ENCODE results near the gene SLC25A42.

Gene SLC25A42

DNA sequence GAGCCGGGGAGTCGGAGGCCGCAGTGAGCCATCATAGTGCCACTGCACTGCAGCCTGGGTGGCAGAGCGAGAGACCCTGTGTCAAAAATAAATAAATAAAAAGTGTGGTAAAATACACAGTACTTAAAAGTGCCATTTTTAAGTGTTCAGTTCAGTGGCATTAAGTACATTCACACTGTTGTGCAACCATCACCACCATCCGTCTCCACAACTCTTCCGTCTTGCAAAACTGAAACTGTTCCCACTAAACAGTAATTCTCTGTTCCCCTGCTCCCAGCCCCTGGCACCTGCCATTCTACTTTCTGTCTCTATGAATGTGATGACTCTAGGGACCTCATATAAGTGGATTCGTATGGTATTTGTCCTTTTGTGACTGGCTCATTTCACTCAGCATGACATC, 13.3 kb downstream of the SLC25A42 start:
- no peaks in the 10 kb centered on the region for H3K9me3 ChIP-seq (ENCODE audit: severe bottlenecking)
- no peaks in the 10 kb centered on the region for H3K27me3 ChIP-seq (ENCODE audit: insufficient read depth, low read depth, severe bottlenecking)
- DNase-seq: no peak
- TF ChIP-seq, protein P1, sequence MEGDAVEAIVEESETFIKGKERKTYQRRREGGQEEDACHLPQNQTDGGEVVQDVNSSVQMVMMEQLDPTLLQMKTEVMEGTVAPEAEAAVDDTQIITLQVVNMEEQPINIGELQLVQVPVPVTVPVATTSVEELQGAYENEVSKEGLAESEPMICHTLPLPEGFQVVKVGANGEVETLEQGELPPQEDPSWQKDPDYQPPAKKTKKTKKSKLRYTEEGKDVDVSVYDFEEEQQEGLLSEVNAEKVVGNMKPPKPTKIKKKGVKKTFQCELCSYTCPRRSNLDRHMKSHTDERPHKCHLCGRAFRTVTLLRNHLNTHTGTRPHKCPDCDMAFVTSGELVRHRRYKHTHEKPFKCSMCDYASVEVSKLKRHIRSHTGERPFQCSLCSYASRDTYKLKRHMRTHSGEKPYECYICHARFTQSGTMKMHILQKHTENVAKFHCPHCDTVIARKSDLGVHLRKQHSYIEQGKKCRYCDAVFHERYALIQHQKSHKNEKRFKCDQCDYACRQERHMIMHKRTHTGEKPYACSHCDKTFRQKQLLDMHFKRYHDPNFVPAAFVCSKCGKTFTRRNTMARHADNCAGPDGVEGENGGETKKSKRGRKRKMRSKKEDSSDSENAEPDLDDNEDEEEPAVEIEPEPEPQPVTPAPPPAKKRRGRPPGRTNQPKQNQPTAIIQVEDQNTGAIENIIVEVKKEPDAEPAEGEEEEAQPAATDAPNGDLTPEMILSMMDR (IDR thresholded peaks at IDR 0.05; ENCODE audit: low read depth, low read length): no peak
- H3K27ac ChIP-seq: no peak overlapping the region
- H3K36me3 ChIP-seq: no peaks in the 10 kb centered on the region
- H3K4me3 ChIP-seq (ENCODE audit: low read depth, low read length): no peak overlapping the region

DNA sequence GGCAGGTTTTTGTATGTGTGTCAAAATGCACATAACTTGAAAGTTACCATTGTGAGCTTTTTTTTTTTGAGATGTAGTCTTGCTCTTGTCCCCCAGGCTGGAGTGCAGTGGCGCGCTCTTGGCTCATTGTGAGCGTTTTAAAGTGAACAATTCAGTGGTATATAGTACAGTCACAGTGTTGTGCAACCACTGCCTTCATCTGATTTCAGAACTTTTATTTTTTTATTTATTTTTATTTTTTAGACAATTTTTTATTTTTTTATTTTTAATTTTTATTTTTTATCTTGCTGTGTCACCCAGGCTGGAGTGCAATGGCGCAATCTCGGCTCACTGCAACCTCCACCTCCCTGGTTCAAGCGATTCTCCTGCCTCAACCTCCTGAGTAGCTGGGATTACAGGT, 15.0 kb downstream of the SLC25A42 start:
- H3K9me3 ChIP-seq (ENCODE audit: severe bottlenecking): no peaks in the 10 kb centered on the region
- TF ChIP-seq, protein P1 (IDR thresholded peaks at IDR 0.05; ENCODE audit: low read depth, low read length): no peak
- no peak overlapping the region for H3K4me3 ChIP-seq (ENCODE audit: low read depth, low read length)
- DNase-seq: no peak
- no peaks in the 10 kb centered on the region for H3K27me3 ChIP-seq (ENCODE audit: insufficient read depth, low read depth, severe bottlenecking)
- no peak overlapping the region for H3K27ac ChIP-seq
- H3K36me3 ChIP-seq: no peaks in the 10 kb centered on the region

DNA sequence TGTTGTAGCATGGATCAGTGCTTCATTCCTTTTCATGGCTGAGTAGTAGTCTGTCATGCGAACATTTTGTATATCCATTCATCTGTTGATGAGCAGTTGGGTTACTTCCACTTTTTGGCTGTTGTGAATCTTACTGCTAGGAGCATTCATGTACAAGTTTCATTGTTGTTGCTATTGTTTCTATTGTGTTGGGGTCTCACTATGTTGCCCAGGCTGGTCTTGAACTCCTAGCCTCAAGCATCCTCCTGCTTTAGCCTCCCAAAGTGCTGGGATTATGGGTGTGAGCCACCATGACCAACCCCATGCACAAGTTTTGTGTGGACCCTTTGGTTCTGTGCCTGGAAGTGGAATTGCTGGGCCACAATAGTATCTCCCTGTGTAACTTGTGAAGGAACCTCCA, 15.8 kb downstream of the SLC25A42 start:
- no peaks in the 10 kb centered on the region for H3K36me3 ChIP-seq
- H3K9me3 ChIP-seq (ENCODE audit: severe bottlenecking): no peaks in the 10 kb centered on the region
- no peak overlapping the region for H3K27ac ChIP-seq
- TF ChIP-seq, protein P1 (IDR thresholded peaks at IDR 0.05; ENCODE audit: low read depth, low read length): no peak
- H3K27me3 ChIP-seq (ENCODE audit: insufficient read depth, low read depth, severe bottlenecking): no peaks in the 10 kb centered on the region
- no peak overlapping the region for H3K4me3 ChIP-seq (ENCODE audit: low read depth, low read length)
- no peak for DNase-seq

DNA sequence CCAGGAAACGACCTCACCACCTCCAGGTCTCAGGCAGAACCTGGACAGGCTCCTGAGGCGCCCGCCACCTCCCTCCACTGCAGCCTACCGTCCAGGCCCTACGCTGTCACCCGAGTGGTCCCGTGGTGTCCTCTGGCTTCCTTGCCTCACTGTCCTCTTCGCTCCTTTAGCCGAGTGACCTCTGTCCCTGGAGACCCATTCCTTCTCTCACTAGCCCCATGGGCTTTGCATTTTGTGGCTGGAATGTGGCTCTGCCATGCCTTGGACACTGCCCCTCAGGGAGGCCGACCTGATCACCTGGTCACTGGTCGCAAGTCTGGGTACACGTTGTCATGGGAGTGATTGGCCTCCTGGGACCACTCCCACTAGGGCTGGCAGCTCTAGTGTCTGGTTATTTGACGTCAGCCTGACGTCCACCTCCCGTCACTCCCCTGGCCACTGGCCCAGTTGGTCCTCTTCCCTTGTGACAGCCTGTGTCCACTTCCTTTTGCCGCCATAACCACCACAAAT, 17.9 kb downstream of the SLC25A42 start:
- H3K36me3 ChIP-seq: no peaks in the 10 kb centered on the region
- H3K4me3 ChIP-seq (ENCODE audit: low read depth, low read length): no peak overlapping the region
- no peaks in the 10 kb centered on the region for H3K27me3 ChIP-seq (ENCODE audit: insufficient read depth, low read depth, severe bottlenecking)
- TF ChIP-seq, protein P1 (IDR thresholded peaks at IDR 0.05; ENCODE audit: low read depth, low read length): no peak
- H3K27ac ChIP-seq: no peak overlapping the region
- H3K9me3 ChIP-seq (ENCODE audit: severe bottlenecking): no peaks in the 10 kb centered on the region
- DNase-seq: no peak

DNA sequence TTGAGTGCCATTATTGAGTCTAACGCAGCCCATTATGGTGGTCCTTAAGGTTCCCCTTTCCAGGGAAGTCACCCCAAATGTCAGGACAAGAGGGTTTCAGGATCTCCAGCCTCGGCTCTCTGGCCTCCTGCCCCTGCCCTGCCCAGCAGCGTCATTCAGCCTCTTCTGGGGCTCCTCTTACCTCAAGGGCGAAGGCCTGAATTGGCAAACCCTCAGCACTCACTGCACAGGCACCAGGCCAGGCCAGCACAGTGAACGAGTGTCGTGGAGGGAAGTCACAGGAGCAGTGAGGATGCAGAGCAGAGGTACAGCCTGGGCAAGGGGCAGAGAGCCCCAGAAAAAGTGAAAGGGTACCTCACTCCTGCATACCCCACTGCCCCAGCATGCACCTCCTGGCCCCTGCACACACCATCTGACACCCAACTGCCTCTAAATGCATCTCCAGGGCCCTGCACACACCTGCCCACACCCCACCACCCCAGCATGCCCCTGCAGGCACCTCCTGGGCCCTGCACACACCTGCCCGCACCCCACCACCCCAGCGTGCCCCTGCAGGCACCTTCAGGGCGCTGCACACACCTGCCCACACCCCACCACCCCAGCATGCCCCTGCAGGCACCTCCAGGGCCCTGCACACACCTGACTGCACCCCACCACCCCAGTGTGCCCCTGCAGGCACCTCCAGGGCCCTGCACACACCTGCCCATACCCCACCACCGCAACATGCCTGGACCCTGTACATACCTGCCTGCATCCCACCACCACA, 19.8 kb downstream of the SLC25A42 start:
- TF ChIP-seq, protein P1 (IDR thresholded peaks at IDR 0.05; ENCODE audit: low read depth, low read length): no peak
- no peaks in the 10 kb centered on the region for H3K36me3 ChIP-seq
- no peak overlapping the region for H3K27ac ChIP-seq
- H3K27me3 ChIP-seq (ENCODE audit: insufficient read depth, low read depth, severe bottlenecking): no peaks in the 10 kb centered on the region
- no peaks in the 10 kb centered on the region for H3K9me3 ChIP-seq (ENCODE audit: severe bottlenecking)
- no peak overlapping the region for H3K4me3 ChIP-seq (ENCODE audit: low read depth, low read length)
- no peak for DNase-seq

DNA sequence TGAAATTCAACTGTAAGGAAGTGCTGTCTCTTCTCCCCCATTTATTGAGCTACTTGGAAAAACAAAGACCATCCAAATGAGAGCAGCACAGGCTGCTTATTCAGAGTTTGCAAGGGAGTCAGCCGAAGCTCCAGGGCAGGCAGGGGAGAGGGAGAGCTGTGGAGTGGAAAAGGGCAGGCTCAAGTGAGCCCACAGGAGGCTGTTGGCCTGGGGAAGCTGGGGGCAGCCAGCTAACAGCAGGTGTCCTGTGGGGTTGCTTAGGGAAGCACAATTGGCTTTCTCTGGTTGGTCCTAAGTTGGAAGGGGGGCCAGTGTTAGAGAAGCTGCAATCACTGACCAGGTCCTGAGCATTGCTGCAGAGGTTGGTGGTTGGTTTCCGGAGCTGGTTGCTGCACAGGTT, 23.9 kb downstream of the SLC25A42 start:
- Histone ChIP-seq H3K27me3 (ENCODE audit: insufficient read depth, low read depth, severe bottlenecking) (no peaks in the 10 kb centered on the region), H3K9me3 (ENCODE audit: severe bottlenecking) (no peaks in the 10 kb centered on the region), H3K27ac (no peak overlapping the region), H3K36me3 (no peaks in the 10 kb centered on the region), H3K4me3 (ENCODE audit: low read depth, low read length) (no peak overlapping the region)
- TF ChIP-seq, protein P1 (IDR thresholded peaks at IDR 0.05; ENCODE audit: low read depth, low read length): no peak
- DNase-seq: no peak
